Vagina (tissue), 2 donors: ENCODE measurements around the gene ASS1. TPM values are rescaled to one million over a fixed set of nuclear protein-coding genes. Genes with fewer than 3 reads are reported as not detected.

ENCODE experiments used
- DNase-seq, 2 donors: peaks; one replicate each; pipeline ENCODE4 v3.0.0-alpha.2; 2017; ENCODE audit errors: extremely low spot score in 2 of 2
- H3K27ac ChIP-seq: fragments of 200-600 bp; sonication (generic); one replicate; pipeline ENCODE4 v1.5.1; 2019
- H3K27me3 ChIP-seq: fragments of 200-600 bp; sonication (generic); one replicate; pipeline ENCODE4 v1.5.1; 2019
- H3K36me3 ChIP-seq, 2 donors: fragments of 200-600 bp; sonication (generic); one replicate each; pipeline ENCODE4 v1.5.1; 2017 to 2019
- H3K4me1 ChIP-seq: fragments of 200-600 bp; sonication (generic); one replicate; pipeline ENCODE4 v1.5.1; 2019
- H3K4me3 ChIP-seq, 2 donors: fragments of 200-600 bp; sonication (generic); 1 replicate in 1 of 2; 2 replicates in 1 of 2; pipeline ENCODE4 v1.5.1; 2016 to 2019
- H3K9me3 ChIP-seq: fragments of 200-600 bp; sonication (generic); one replicate; pipeline ENCODE4 v1.5.1; 2019
- CTCF ChIP-seq, 3 experiments: fragments of 450-650 bp in 2 of 3; fragments of 200-600 bp in 1 of 3; sonication (generic) in 1 of 3; IDR thresholded peaks; one replicate each; pipeline ENCODE4 v1.5.1; 2017 to 2019; ENCODE audit warnings: antibody characterized with exemption in 3 of 3, mild to moderate bottlenecking in 2 of 3, moderate library complexity in 2 of 3
- POLR2A ChIP-seq, 2 donors: fragments of 450-650 bp; IDR thresholded peaks; one replicate each; pipeline ENCODE4 v1.6.1; 2017; ENCODE audit warnings: antibody characterized with exemption in 2 of 2, mild to moderate bottlenecking in 2 of 2, moderate library complexity in 2 of 2
- POLR2AphosphoS5 ChIP-seq, 2 donors: sonication (generic); formaldehyde crosslinking; IDR thresholded peaks; one replicate each; pipeline ENCODE4 v1.9.0; 2017; ENCODE audit warnings: antibody characterized with exemption in 2 of 2, mild to moderate bottlenecking in 2 of 2, low read depth in 1 of 2; ENCODE audit not compliant: insufficient read depth in 1 of 2
- intact Hi-C: fragments of 100-400 bp; cut with DNase I; formaldehyde crosslinking; loops from one replicate; pipeline ENCODE4 v1.15.1; 2023
- total RNA-seq: library from RNA; depleted of rRNA; stranded (reverse); fragments of >200 nt; gene quantifications from one replicate; pipeline ENCODE4 v1.2.3, GENCODE V29; 2016

The ASS1 gene
- total RNA-seq, 1 donor from 2014 or later, result 84.0 TPM

GRCh38 chr9:130463763-130464745 lies 19.3 kb downstream of the ASS1 start:
- no peaks in the 10 kb centered on the region for H3K9me3 ChIP-seq
- no peaks in the 10 kb centered on the region for H3K4me1 ChIP-seq
- H3K36me3 ChIP-seq, result peaks cover 0 to 3% of the 10 kb centered on the region in 2 donors
- H3K4me3 ChIP-seq, result no peak overlapping the region
- no peak overlapping the region for H3K27ac ChIP-seq
- no peaks in the 10 kb centered on the region for H3K27me3 ChIP-seq
- intact Hi-C loops, result no loop called here
- DNase-seq, result no peak
- TF ChIP-seq CTCF (IDR thresholded peaks at IDR 0.05) (no peak), POLR2AphosphoS5 (IDR thresholded peaks at IDR 0.05; ENCODE audit: insufficient read depth in 1 of 2, low read depth in 1 of 2) (no peak), POLR2A (IDR thresholded peaks at IDR 0.05) (no peak)

GRCh38 chr9:130465383-130466096 lies 20.8 kb downstream of the ASS1 start:
- intact Hi-C loops, result no loop called here
- no peak overlapping the region for H3K4me3 ChIP-seq
- no peaks in the 10 kb centered on the region for H3K27me3 ChIP-seq
- no peak for DNase-seq
- peaks cover 0 to 3% of the 10 kb centered on the region in 2 donors for H3K36me3 ChIP-seq
- H3K9me3 ChIP-seq, result no peaks in the 10 kb centered on the region
- no peak for TF ChIP-seq CTCF (IDR thresholded peaks at IDR 0.05)
- H3K27ac ChIP-seq, result no peak overlapping the region
- H3K4me1 ChIP-seq, result no peaks in the 10 kb centered on the region

- no peaks in the 10 kb centered on the region for H3K9me3 ChIP-seq
- intact Hi-C loops, result no loop called here
- no peak for DNase-seq
- H3K27me3 ChIP-seq, result no peaks in the 10 kb centered on the region
- H3K4me3 ChIP-seq, result no peak overlapping the region
- TF ChIP-seq POLR2A (IDR thresholded peaks at IDR 0.05) (no peak), POLR2AphosphoS5 (IDR thresholded peaks at IDR 0.05; ENCODE audit: insufficient read depth in 1 of 2, low read depth in 1 of 2) (no peak), CTCF (IDR thresholded peaks at IDR 0.05) (no peak)
- H3K27ac ChIP-seq, result no peak overlapping the region
- H3K36me3 ChIP-seq, result peaks cover 0 to 3% of the 10 kb centered on the region in 2 donors
- no peaks in the 10 kb centered on the region for H3K4me1 ChIP-seq
Measured at GRCh38 chr9:130466537-130467217, 21.9 kb downstream of the ASS1 start.

GRCh38 chr9:130467316-130467715 lies 22.6 kb downstream of the ASS1 start:
- Histone ChIP-seq H3K27me3 (no peaks in the 10 kb centered on the region), H3K4me3 (no peak overlapping the region), H3K9me3 (no peaks in the 10 kb centered on the region), H3K27ac (no peak overlapping the region), H3K4me1 (no peaks in the 10 kb centered on the region), H3K36me3 (peaks cover 0 to 3% of the 10 kb centered on the region in 2 donors)
- intact Hi-C loops, result no loop called here
- TF ChIP-seq POLR2A (IDR thresholded peaks at IDR 0.05) (no peak), CTCF (IDR thresholded peaks at IDR 0.05) (no peak), POLR2AphosphoS5 (IDR thresholded peaks at IDR 0.05; ENCODE audit: insufficient read depth in 1 of 2, low read depth in 1 of 2) (no peak)
- no peak for DNase-seq
